H1 (cell line): ENCODE measurements around the gene TACC2. TPM values are rescaled to one million over a fixed set of nuclear protein-coding genes. Genes with fewer than 3 reads are reported as not detected.

ENCODE experiments used
- BACH1 ChIP-seq: IDR thresholded peaks from 2 replicates; pipeline ENCODE4 v1.6.1; 2012; ENCODE audit warnings: low read length, improper control_type of control experiment
- MAFK ChIP-seq: IDR thresholded peaks from 2 replicates; pipeline ENCODE4 v1.6.1; 2012; ENCODE audit warnings: low read depth, mild to moderate bottlenecking, improper control_type of control experiment, low read length
- polyA plus RNA-seq, 7 experiments: library from polyadenylated mRNA; depleted of rRNA in 3 of 7; stranded (reverse) in 5 of 7; unstranded in 2 of 7; fragments of >200 nt in 5 of 7; fragments of 200-250 nt in 2 of 7; gene quantifications; 1 replicate in 5 of 7; 2 replicates in 1 of 7; 4 replicates in 1 of 7; pipeline versions ENCODE4 v1.2.1 to v1.2.3, GENCODE V29; 2011 to 2013; ENCODE audit warnings: missing spikeins in 2 of 7, mixed read lengths in 2 of 7
- total RNA-seq: library from RNA; stranded (reverse); fragmentation: NEBNext Ultra II Directional; extraction: Animal tissue kit (Norgen Biotek cat#: 25700); gene quantifications from 2 replicates; pipeline ENCODE4 v1.2.1, GENCODE V29; 2021
- TF ChIP-seq, protein P1 (sequence below): IDR thresholded peaks from 2 replicates; pipeline ENCODE4 v1.6.1; 2011; ENCODE audit warnings: low read length, improper control_type of control experiment

The TACC2 gene
- total and polyA plus RNA-seq, 2 of the 8 experiments (the other 6 are each of a cell fraction or from before 2014, with no cell fraction given): 21.2 to 46.6 TPM

DNA sequence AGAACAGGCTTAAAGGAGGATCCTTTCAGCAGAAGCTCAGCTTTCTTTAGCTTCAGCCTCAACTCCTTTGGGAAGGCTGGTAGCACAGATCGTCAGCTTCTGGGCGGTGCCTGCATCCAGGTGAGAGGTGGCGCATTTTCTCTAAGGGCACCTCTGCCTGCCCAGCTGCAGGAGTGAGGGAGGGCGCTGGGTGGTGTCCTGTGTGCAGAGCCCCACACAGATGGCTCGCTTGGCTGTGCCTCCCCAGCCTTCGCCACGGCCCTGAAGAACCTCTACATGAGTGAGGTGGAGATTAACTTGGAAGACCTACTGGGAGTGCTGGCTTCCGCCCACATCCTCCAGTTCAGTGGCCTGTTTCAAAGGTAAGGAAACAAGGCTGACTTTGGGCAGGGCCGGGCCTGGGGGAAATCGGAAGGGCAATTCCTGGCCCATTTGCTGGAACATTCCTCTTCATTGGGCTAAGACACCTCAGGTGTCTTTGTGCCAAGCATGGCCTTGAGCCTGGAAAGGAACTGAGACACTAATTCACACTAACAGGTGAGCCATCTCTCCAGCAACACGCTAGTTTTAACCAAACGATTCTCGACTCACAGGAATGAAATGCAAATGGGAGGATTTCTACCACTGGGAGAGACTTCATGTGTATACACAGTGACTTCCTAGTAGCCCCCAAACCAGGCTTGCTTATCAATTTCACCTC, 302.0 kb downstream of the TACC2 start (continued):
- TF ChIP-seq, protein P1, sequence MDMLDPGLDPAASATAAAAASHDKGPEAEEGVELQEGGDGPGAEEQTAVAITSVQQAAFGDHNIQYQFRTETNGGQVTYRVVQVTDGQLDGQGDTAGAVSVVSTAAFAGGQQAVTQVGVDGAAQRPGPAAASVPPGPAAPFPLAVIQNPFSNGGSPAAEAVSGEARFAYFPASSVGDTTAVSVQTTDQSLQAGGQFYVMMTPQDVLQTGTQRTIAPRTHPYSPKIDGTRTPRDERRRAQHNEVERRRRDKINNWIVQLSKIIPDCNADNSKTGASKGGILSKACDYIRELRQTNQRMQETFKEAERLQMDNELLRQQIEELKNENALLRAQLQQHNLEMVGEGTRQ: no peak
- TF ChIP-seq MAFK: no peak
- no peak for TF ChIP-seq BACH1
